SK-N-SH (cell line): Measurements from ENCODE around the gene LRCH3. TPM values are rescaled to one million over a fixed set of nuclear protein-coding genes. Genes with fewer than 3 reads are reported as not detected.

ENCODE experiments used
- CTCF ChIA-PET: fragments of 300-600, 350-600 bp; formaldehyde crosslinking; extraction: SDS; loops from one replicate; lab custom pipeline; 2021; lab: Yijun Ruan, JAX
- POLR2A ChIA-PET: fragments of 350-600 bp; sonication (Branson Sonifier 250); formaldehyde crosslinking; extraction: SDS; loops from one replicate; lab custom pipeline; 2020; ENCODE audit warnings: antibody characterized with exemption, inconsistent platforms; lab: Yijun Ruan, JAX
- DNase-seq: peaks from one replicate; pipeline ENCODE4 v3.0.0; 2012
- H2AFZ ChIP-seq: fragments of 200-600 bp; sonication (generic); 2 replicates; pipeline ENCODE4 v1.8.1; 2016; ENCODE audit warnings: antibody characterized with exemption, mild to moderate bottlenecking, low read depth
- H3F3A ChIP-seq: fragments of 200-600 bp; sonication (generic); replicated peaks from 2 replicates; pipeline ENCODE3; 2016; ENCODE audit warnings: antibody characterized with exemption, mild to moderate bottlenecking; ENCODE audit not compliant: insufficient read depth
- H3K27ac ChIP-seq, 2 experiments: fragments of 200-500 bp in 1 of 2; fragments of 200-600 bp in 1 of 2; sonication (Bioruptor generic) in 1 of 2; sonication (generic), shearing (Covaris generic) in 1 of 2; 2 replicates each; pipeline versions ENCODE4 v1.5.1 to v1.6.1; 2014 to 2016; ENCODE audit warnings: low read depth in 2 of 2, inconsistent platforms in 1 of 2, low read length in 1 of 2, mild to moderate bottlenecking in 1 of 2, mixed read lengths in 1 of 2
- H3K27me3 ChIP-seq: fragments of 200-600 bp; sonication (generic), shearing (Covaris generic); 2 replicates; pipeline ENCODE4 v1.6.1; 2016; ENCODE audit warnings: mixed run types; ENCODE audit not compliant: insufficient read depth
- H3K36me3 ChIP-seq, 2 experiments: fragments of 200-500 bp in 1 of 2; fragments of 200-600 bp in 1 of 2; sonication (Bioruptor generic) in 1 of 2; sonication (generic) in 1 of 2; replicated peaks in 1 of 2; 2 replicates each; pipeline versions ENCODE3 to v1.5.1; 2014 to 2016; ENCODE audit warnings: low read length in 1 of 2, mild to moderate bottlenecking in 1 of 2; ENCODE audit not compliant: insufficient read depth in 2 of 2, control insufficient read depth in 1 of 2
- H3K4me1 ChIP-seq, 2 experiments: fragments of 200-500 bp in 1 of 2; fragments of 200-600 bp in 1 of 2; sonication (Bioruptor generic) in 1 of 2; sonication (generic), shearing (Covaris generic) in 1 of 2; 2 replicates each; pipeline versions ENCODE4 v1.5.1 to v1.6.1; 2014 to 2016; ENCODE audit warnings: low read depth in 1 of 2, low read length in 1 of 2, mixed run types in 1 of 2; ENCODE audit not compliant: insufficient read depth in 2 of 2, control insufficient read depth in 1 of 2
- H3K4me2 ChIP-seq: fragments of 200-600 bp; sonication (generic), shearing (Covaris generic); 2 replicates; pipeline ENCODE4 v1.6.1; 2017; ENCODE audit warnings: mixed run types
- H3K4me3 ChIP-seq, 2 experiments: fragments of 200-500 bp in 1 of 2; fragments of 200-600 bp in 1 of 2; sonication (Bioruptor generic) in 1 of 2; sonication (generic), shearing (Covaris generic) in 1 of 2; 2 replicates each; pipeline versions ENCODE4 v1.5.1 to v1.8.1; 2014 to 2016; ENCODE audit warnings: low read depth in 2 of 2, inconsistent platforms in 1 of 2, low read length in 1 of 2, mild to moderate bottlenecking in 1 of 2, mixed read lengths in 1 of 2, moderate library complexity in 1 of 2
- H3K79me2 ChIP-seq: fragments of 200-600 bp; sonication (generic); 2 replicates; pipeline ENCODE4 v1.8.1; 2017; ENCODE audit warnings: mild to moderate bottlenecking; ENCODE audit not compliant: insufficient read depth
- H3K9ac ChIP-seq: fragments of 200-600 bp; sonication (generic); 2 replicates; pipeline ENCODE4 v1.6.1; 2017; ENCODE audit warnings: mixed run types
- H3K9me2 ChIP-seq: fragments of 200-600 bp; sonication (generic); 2 replicates; pipeline ENCODE4 v1.6.1; 2017; ENCODE audit warnings: mixed run types
- H3K9me3 ChIP-seq: fragments of 200-600 bp; sonication (generic); 2 replicates; pipeline ENCODE4 v1.6.1; 2017; ENCODE audit warnings: mixed run types, mild to moderate bottlenecking, moderate library complexity
- H4K20me1 ChIP-seq: fragments of 200-600 bp; sonication (generic); 2 replicates; pipeline ENCODE4 v1.6.1; 2017; ENCODE audit warnings: mild to moderate bottlenecking, mixed run types; ENCODE audit not compliant: insufficient read depth
- FOXJ3 ChIP-seq: sonication (generic); formaldehyde crosslinking; IDR thresholded peaks from 2 replicates; pipeline ENCODE4 v1.5.1; 2020; ENCODE audit warnings: mild to moderate bottlenecking, missing genetic modification reagents
- JUND ChIP-seq: IDR thresholded peaks from 2 replicates; pipeline ENCODE4 v1.4.0; 2012
- MEF2A ChIP-seq: IDR thresholded peaks from 2 replicates; pipeline ENCODE4 v1.4.0; 2012; ENCODE audit warnings: low read depth, borderline replicate concordance
- RAD21 ChIP-seq: IDR thresholded peaks from 2 replicates; pipeline ENCODE4 v1.6.1; 2012; ENCODE audit warnings: mild to moderate bottlenecking, low read length
- SMC3 ChIP-seq: IDR thresholded peaks from 2 replicates; pipeline ENCODE4 v1.6.1; 2012; ENCODE audit warnings: low read depth, low read length, improper control_type of control experiment
- WGBS: methylation state at CpG from one replicate; pipeline ENCODE4 v1.1.6; 2017; ENCODE audit warnings: low lambda C conversion rate; 5-methylcytosine and 5-hydroxymethylcytosine counted together
- polyA plus RNA-seq, 3 experiments: library from polyadenylated mRNA; depleted of rRNA; stranded (reverse); fragments of >200 nt; gene quantifications; 2 replicates each; pipeline ENCODE4 v1.2.3, GENCODE V29; 2012
- TF ChIP-seq, protein P1 (sequence below): fragments of 200-600 bp; sonication (generic); IDR thresholded peaks from 2 replicates; pipeline ENCODE4 v1.6.1; 2017; ENCODE audit warnings: antibody characterized with exemption, mild to moderate bottlenecking, moderate library complexity
- TF ChIP-seq, protein P2 (sequence below): fragments of 150-350 bp; IDR thresholded peaks from 2 replicates; pipeline ENCODE4 v1.6.1; 2016; ENCODE audit warnings: mild to moderate bottlenecking, low read depth, low read length
- TF ChIP-seq, protein P3 (sequence below): fragments of 150-350 bp; IDR thresholded peaks from 2 replicates; pipeline ENCODE4 v1.6.1; 2017; ENCODE audit warnings: antibody characterized with exemption, low read length, low read depth, borderline replicate concordance

Gene LRCH3
- polyA plus RNA-seq, 1 of the 3 experiments (the other 2 are of a cell fraction) = 22.6 TPM

DNA sequence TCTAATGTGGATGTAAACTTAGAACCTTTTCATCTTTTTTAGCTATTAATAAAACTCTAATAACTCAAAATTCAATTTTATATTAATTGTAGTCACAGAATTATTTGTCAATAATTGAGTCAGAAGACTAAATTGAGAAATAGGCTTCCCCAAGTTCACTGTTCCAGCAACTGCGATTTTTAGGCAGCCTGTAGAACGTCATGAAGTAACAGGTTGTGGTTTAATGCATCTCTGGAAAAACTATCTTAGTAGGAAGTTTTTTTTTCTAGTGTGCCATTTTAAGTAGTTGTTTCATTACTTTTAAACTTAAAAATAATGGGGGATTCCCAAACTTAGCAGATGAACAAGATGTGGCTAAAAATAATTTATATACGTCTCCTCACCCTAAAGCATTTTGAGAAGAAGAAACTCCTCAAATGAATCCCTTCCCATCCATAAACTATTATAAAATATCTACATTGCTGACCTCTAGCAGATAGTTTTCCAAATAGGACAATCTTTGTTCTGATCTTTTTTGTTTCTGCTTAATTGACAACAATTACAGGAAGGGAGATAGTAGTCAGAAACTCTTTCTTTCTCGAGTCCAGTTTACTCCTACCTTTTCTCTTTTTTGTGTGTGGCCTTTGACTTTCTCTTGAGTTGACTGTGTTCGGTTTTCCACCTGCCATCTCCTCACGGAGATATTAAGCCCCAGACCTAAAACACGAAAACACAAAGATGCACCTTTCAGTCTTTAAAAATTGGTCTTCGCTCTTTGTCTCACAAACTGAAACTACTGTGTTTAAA, 43.1 kb downstream of the LRCH3 start:
- H3K9ac ChIP-seq = no peak overlapping the region
- 91% methylated on average over 8 of the region's 8 CpGs for WGBS
- H3K27me3 ChIP-seq = no peaks in the 10 kb centered on the region
- H3K4me3 ChIP-seq = no peak overlapping the region
- TF ChIP-seq, protein P1, sequence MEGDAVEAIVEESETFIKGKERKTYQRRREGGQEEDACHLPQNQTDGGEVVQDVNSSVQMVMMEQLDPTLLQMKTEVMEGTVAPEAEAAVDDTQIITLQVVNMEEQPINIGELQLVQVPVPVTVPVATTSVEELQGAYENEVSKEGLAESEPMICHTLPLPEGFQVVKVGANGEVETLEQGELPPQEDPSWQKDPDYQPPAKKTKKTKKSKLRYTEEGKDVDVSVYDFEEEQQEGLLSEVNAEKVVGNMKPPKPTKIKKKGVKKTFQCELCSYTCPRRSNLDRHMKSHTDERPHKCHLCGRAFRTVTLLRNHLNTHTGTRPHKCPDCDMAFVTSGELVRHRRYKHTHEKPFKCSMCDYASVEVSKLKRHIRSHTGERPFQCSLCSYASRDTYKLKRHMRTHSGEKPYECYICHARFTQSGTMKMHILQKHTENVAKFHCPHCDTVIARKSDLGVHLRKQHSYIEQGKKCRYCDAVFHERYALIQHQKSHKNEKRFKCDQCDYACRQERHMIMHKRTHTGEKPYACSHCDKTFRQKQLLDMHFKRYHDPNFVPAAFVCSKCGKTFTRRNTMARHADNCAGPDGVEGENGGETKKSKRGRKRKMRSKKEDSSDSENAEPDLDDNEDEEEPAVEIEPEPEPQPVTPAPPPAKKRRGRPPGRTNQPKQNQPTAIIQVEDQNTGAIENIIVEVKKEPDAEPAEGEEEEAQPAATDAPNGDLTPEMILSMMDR = no peak
- no peak for TF ChIP-seq MEF2A
- TF ChIP-seq RAD21 = no peak
- no peak for TF ChIP-seq SMC3
- TF ChIP-seq FOXJ3 = no peak
- TF ChIP-seq, protein P2, sequence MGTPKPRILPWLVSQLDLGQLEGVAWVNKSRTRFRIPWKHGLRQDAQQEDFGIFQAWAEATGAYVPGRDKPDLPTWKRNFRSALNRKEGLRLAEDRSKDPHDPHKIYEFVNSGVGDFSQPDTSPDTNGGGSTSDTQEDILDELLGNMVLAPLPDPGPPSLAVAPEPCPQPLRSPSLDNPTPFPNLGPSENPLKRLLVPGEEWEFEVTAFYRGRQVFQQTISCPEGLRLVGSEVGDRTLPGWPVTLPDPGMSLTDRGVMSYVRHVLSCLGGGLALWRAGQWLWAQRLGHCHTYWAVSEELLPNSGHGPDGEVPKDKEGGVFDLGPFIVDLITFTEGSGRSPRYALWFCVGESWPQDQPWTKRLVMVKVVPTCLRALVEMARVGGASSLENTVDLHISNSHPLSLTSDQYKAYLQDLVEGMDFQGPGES = no peak
- POLR2A ChIA-PET = no interaction called here
- peaks cover 3% of the 10 kb centered on the region for H3F3A ChIP-seq
- H3K9me2 ChIP-seq = no peaks in the 10 kb centered on the region
- no peak overlapping the region for H3K4me2 ChIP-seq
- H3K4me1 ChIP-seq = no peaks in the 10 kb centered on the region
- CTCF ChIA-PET = no interaction called here
- no peaks in the 10 kb centered on the region for H4K20me1 ChIP-seq
- H3K27ac ChIP-seq = no peak overlapping the region
- DNase-seq = no peak
- peaks cover 59 to 73% of the 10 kb centered on the region in 2 experiments for H3K36me3 ChIP-seq
- H3K79me2 ChIP-seq = 0 out of 2 replicates have a peak, but pooled peaks cover 3% of the 10 kb centered on the region
- H3K9me3 ChIP-seq = no peaks in the 10 kb centered on the region
- no peak overlapping the region for H2AFZ ChIP-seq

DNA sequence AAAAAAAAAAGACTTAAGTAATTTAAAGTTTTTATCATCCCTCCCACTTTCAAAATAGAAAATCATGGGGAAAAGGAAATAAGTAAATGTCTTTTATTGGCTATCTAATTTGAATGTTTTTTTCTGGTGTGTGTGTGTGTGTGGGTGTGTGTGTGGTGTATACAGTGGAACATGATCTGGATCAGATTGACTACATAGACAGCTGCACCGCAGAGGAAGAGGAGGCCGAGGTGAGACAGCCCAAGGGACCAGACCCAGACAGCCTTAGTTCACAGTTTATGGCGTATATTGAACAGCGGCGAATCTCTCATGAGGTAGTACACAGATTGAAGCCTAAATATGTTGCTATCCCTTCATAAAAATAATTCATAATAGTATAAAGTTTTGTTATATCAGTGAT, 44.5 kb downstream of the LRCH3 start:
- Histone ChIP-seq H3K36me3 (peaks cover 54 to 80% of the 10 kb centered on the region in 2 experiments), H3K27me3 (no peaks in the 10 kb centered on the region), H3K9ac (no peak overlapping the region), H3F3A (peaks cover 3% of the 10 kb centered on the region), H4K20me1 (no peaks in the 10 kb centered on the region), H3K4me2 (no peak overlapping the region), H3K9me3 (no peaks in the 10 kb centered on the region), H3K27ac (no peak overlapping the region), H3K4me1 (no peaks in the 10 kb centered on the region), H3K9me2 (no peaks in the 10 kb centered on the region), H3K4me3 (no peak overlapping the region), H2AFZ (no peak overlapping the region), H3K79me2 (0 out of 2 replicates have a peak, but pooled peaks cover 3% of the 10 kb centered on the region)
- no peak for TF ChIP-seq JUND
- TF ChIP-seq, protein P3, sequence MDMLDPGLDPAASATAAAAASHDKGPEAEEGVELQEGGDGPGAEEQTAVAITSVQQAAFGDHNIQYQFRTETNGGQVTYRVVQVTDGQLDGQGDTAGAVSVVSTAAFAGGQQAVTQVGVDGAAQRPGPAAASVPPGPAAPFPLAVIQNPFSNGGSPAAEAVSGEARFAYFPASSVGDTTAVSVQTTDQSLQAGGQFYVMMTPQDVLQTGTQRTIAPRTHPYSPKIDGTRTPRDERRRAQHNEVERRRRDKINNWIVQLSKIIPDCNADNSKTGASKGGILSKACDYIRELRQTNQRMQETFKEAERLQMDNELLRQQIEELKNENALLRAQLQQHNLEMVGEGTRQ = no peak
- ChIA-PET POLR2A (no interaction called here), CTCF (no interaction called here)
- WGBS = 96% methylated on average over 5 of the region's 5 CpGs
- no peak for DNase-seq
